Measurements from ENCODE around the gene SLC44A2. TPM values are rescaled to one million over a fixed set of nuclear protein-coding genes. Genes with fewer than 3 reads are reported as not detected.
A peak's percentile ranks its signal among the peaks of the same experiment; 100 is the strongest.

SLC44A2 gene
- total RNA-seq, 1 donor from 2014 or later: 84.8 TPM

DNA sequence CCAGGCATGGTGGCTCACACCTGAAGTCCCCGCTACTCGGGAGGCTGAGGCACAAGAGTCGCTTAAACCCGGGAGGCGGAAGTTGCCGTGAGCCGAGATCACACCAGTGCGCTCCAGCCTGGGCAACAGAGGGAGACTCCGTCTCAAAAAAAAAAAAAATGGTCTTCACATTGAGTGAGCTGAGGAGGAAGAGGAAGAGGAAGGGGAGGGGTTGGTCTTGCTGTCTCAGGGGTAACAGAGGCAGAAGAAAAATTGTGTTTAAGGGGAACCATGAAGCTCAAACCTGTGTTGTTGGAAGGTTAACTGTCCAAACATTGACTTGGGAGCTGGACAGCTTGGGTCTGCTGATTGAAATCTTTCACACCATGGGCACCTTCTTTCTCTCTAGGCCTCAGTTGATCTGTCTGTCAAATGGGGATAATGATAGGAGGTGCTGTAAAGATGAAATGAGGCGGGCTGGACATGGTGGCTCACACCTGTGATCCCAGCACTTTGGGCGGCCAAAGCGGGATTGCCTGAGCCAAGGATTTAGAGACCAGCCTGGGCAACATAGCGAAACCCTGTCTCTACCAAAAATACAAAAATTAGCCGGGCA is 9.8 kb upstream of the SLC44A2 start:
- DNase-seq: no peak

DNA sequence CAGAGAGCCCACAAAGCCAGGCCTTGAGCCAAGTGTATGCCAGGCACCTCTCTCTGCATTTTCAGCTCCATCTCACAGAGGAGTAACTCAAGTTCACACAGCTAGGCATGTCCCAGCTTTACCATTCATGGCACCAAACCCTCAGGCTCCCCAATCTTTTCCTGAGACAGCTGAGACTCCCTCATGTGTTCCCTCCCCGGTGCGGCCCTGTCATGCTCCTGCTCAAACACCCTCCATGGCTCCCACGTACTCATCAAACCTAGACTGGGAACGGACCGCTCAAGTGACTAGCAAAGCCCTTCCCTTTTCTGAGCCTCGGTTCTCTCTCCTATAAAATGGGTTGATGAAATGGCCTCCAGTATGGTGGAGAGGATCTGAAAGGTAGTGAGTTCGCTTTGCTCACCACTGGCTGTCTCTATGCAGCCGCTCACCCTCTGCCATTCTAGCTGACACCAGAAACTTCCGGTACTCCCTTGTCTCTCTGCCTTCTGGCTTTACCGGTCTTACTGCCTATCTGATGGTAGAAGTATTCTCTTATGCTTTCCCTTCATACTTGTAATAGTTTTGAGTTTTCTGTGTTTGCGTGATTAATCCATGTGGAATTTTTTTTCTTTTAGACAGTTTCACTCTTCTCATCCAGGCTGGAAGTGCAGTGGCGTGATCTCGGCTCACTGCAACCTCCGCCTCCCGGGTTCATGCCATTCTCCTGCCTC is 7.8 kb upstream of the SLC44A2 start:
- peak; percentile 41 for DNase-seq

DNA sequence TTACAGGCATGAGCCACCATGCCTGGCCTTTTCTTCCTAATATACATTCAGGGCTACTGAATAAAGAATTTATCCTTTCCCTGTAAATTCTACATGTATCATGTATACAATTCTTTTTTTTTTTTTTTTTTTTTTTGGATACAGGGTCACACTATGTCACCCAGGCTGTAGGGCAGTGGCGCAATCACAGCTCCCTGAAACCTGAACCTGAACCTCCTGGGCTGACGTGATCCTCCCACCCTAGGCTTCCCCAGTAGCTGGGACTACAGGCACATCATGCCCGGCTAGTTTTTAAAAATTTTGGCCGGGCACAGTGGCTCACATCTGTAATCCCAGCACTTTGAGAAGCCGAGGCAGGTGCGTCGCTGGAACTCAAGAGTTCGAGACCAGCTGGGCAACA is 6.5 kb upstream of the SLC44A2 start:
- no peak for DNase-seq

DNA sequence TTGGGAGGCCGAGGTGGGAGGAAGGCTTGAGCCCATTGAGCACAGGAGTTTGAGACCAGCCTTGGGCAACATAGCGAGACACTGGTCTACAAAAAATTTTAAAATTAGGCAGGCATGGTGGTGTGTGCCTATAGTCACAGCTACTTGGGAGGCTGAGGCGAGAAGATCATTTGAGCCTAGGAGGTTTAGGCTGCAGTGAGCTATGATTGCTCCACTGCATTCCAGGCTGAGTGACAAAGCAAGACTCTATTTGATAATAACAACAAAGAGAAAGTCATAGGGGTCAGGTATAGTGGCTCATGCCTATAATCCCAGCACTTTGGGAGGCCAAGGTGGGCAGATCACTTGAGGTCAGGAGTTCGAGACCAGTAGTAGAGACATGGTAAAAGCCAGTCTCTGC is 4.6 kb upstream of the SLC44A2 start:
- no peak for DNase-seq

DNA sequence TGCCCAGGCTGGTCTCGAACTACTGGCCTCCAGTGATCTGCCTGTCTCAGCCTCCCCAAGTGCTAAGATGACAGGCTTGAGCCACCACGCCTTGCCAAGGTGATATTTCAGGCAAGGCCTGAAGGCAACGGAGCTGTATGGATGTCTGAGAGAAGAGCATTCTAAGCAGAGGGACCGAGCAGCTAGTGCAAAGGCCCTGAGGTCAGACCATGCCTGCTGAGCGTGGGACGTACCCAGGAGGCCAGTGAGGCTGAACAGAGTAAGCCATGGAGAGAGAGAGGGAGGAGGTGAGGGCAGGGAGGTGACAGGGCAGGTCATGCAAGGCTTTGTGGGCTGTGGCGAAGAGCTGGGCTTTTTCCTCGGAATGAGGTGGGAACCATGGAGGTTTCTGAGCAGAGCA is 3.4 kb upstream of the SLC44A2 start:
- DNase-seq: no peak

DNA sequence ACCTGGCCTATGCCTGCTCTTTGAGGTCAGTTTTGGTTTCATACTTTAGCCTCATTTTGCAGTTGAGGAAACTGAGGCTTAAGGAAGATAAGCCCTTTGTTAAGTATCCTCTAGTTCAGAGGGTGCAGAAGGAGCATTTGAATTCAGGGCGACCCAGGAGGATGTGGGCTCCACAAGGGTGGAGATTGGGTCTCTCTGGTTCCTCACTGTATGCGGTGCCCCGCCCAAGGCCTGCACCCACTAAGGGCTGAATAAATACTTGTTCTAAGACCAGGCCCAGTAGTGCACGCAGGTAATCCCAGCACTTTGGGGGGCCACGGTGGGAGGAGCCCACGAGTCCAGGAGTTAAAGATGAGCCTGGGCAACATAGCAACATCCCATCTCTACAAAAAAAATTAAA is 768 bp upstream of the SLC44A2 start:
- DNase-seq: no peak

DNA sequence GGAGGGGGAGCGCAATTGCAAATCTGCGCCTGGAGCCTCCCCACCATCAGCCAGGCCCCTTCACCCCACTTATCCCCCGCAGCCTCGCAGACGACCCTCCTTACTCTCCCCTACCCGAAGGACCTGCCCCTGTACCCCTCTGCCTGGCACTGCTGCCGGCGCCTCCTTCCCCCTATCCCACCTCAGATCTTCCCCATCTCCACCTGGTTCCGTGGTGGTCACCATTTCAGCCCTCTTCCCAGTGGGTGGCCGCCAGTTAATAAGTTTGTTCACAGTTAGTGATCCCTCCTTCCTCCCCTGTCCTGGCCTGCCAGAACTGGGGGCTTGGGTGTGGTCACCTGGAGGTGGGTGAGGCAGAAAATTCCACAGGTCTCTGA is 397 bp downstream of the SLC44A2 start:
- no peak for DNase-seq

DNA sequence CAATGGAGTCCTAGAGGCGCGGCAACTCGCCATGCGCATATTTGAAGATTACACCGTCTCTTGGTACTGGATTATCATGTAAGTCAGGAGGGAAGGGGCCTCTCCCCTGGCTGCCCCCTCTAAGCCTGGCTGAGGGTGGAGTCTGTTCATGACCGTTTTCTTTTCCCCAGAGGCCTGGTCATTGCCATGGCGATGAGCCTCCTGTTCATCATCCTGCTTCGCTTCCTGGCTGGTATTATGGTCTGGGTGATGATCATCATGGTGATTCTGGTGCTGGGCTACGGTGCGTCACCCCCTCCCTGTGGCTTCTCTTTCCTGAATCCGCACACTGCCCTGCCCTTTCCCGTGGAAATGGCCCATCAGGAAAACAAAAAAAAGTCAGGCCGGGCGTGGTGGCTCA is 6.5 kb downstream of the SLC44A2 start:
- no peak for DNase-seq

DNA sequence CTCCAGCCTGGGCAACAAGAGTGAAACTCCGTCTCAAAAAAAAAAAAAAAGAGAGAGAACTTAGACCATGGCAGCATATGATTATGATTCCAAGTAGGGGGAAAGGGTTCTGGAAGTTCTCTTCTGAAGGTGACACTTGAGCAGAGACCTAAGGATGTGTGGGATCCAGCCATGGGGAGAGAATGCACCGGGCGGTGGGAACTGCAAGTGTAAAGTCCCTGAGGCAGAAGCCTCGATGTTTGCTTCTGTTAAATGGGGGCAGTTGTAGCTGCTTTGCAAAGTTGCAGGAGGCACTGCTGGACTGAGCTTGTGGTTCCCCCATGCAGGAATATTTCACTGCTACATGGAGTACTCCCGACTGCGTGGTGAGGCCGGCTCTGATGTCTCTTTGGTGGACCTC is 9.1 kb downstream of the SLC44A2 start:
- no peak for DNase-seq

DNA sequence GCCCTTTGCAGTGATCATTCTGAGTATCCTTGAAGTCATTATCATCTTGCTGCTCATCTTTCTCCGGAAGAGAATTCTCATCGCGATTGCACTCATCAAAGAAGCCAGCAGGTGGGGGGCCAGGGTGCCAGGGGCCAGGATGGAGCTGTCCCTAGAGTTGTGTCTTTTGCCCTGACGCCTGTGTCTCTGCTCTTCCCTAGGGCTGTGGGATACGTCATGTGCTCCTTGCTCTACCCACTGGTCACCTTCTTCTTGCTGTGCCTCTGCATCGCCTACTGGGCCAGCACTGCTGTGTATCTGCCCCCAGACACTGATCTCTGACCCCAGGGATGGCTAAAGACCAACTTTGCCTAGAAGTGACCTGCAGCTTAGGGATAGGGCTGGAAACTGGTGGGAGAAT is 9.6 kb downstream of the SLC44A2 start:
- DNase-seq: no peak

DNA sequence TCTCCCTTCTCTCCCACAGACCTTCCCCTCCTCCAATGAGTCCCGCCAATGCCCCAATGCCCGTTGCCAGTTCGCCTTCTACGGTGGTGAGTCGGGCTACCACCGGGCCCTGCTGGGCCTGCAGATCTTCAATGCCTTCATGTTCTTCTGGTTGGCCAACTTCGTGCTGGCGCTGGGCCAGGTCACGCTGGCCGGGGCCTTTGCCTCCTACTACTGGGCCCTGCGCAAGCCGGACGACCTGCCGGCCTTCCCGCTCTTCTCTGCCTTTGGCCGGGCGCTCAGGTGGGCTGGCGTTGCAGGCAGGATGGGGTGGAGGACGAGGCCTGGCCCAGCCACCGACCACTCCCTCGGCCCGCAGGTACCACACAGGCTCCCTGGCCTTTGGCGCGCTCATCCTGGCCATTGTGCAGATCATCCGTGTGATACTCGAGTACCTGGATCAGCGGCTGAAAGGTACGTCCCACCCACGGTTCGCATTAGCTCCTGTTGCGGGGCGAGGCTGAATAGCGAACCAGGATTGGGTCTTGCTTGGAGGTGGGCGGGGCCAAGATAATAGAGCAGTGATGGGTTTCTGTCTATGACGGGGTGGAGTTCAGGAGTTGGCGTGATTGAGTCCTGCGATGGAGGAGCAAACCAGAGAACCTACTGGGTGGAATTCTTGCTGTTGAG is 11.1 kb downstream of the SLC44A2 start:
- no peak for DNase-seq

DNA sequence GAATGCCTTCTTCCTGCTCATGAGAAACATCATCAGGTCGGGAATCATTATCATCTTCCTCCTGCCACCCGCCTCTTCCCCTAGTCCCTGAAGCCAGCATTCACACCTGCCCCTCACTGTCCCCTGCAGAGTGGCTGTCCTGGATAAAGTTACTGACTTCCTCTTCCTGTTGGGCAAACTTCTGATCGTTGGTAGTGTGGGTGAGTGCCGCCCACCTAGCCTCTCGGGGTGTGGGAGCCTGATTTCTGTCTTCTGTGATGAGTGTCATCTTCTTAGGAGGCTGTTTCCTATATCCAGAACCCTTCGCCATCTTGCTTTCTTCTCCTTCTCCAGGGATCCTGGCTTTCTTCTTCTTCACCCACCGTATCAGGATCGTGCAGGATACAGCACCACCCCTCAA is 12.5 kb downstream of the SLC44A2 start:
- no peak for DNase-seq

DNA sequence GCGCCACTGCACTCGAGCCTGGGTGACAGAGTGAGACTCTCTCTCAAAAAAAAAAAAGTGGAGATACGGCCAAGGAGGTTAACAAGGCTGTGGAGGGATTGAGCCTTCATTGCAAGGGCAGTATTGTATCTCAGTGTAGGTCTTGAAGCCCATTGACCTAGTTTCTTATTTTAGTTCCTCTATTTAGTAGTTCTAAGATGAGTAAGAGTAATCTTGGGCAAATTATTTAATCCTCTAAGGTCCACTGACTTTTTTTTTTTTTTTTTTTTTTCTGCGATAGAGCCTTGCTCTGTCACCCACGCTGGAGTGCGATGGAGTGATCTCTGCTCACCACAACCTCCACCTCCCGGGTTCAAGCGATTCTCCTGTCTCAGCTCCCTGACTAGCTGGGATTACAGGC is 14.5 kb downstream of the SLC44A2 start:
- no peak for DNase-seq

DNA sequence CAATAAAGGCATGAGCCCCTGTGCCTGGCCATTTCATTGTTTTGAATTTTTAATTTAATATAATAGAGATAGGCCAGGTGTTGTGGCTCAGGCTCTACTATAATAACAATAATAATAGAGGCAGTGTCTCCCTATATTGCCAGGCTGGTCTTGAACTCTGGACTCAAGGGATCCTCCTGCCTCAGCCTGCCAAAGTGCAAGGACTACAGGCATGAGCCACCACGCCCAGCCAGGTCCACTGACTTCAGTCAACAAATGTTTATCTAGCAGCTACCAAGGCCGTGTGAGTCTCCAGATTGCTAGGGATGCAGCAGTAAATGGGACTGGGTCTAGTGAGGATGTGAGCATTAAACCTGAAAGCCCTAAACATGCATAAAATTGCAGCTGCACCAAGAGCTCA is 15.0 kb downstream of the SLC44A2 start:
- DNase-seq: no peak

DNA sequence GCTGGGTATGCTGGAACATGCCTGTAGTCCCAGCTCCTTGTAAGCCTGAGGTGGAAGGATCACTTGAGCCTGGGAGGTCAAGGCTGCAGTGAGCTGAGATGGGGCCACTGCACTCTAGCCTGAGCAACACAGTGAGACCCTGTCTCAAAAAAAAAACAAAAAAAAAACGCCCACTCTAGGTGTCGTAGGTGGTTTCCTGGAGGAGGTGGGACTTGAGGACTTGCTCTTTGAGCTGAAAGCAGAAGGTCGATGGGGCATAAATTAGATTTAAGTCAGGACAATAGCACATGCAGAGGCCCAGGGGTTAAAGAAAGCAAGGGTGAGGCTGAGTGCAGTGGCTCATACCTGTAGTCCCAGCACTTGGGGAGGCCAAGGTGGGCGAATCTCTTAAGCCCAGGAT is 15.9 kb downstream of the SLC44A2 start:
- no peak for DNase-seq

DNA sequence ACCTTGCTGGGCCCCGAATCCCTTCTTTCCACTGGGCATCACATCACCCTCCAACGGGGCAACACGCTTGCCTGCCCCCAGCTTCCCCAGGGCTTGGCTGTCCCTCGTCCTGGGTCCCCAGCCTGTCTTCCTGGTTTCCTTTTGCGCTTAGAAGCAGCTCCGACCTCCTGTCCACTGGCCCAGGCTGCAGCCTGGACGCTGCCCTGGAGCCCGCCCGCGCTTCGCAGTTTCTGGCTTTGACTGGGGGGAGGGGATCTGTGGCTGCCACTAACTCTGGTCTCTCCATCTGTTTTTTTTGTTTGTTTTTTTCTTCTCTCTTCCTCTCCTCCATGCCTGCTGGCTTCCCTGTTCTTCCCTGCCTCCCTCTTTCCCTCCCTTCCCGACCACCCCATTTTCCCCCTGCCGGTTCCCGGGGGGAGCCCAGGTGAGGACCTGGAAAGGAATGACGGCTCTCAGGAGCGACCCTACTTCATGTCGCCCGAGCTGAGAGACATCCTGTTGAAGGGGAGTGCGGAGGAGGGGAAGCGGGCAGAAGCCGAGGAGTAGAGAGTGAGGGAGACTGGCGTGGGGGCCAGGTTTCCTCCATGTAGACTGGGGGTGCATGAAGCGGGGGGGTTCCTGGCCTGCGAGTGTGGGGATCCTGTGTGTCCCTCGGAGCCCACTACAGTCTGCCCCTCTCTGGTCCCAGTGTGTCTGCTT is 17.3 kb downstream of the SLC44A2 start:
- DNase-seq: no peak

DNA sequence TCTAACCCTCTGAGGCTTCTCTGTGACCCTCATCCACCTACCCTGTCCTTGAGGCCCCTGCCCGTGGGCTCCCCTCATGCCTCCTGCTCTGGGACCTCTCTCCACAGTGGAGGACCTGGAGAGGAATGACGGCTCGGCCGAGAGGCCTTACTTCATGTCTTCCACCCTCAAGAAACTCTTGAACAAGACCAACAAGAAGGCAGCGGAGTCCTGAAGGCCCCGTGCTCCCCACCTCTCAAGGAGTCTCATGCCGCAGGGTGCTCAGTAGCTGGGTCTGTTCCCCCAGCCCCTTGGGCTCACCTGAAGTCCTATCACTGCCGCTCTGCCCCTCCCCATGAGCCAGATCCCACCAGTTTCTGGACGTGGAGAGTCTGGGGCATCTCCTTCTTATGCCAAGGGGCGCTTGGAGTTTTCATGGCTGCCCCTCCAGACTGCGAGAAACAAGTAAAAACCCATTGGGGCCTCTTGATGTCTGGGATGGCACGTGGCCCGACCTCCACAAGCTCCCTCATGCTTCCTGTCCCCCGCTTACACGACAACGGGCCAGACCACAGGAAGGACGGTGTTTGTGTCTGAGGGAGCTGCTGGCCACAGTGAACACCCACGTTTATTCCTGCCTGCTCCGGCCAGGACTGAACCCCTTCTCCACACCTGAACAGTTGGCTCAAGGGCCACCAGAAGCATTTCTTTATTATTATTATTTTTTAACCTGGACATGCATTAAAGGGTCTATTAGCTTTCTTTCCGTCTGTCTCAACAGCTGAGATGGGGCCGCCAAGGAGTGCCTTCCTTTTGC is 18.0 kb downstream of the SLC44A2 start:
- DNase-seq: peak; percentile 49

DNA sequence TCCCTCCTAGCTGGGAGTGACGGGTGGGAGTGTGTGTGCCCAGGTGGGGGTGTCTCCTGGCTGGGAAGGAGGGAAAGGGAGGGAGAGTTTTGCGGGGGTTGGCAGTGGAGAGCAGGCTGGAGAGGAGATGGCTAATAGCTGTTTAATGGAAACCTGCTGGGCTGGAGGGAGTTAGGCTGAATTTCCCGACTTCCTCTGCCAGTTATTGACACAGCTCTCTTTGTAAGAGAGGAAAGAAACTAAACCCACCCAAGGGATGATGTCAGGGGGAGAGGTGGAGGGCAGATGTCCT is 18.6 kb downstream of the SLC44A2 start:
- peak; percentile 86 for DNase-seq

DNA sequence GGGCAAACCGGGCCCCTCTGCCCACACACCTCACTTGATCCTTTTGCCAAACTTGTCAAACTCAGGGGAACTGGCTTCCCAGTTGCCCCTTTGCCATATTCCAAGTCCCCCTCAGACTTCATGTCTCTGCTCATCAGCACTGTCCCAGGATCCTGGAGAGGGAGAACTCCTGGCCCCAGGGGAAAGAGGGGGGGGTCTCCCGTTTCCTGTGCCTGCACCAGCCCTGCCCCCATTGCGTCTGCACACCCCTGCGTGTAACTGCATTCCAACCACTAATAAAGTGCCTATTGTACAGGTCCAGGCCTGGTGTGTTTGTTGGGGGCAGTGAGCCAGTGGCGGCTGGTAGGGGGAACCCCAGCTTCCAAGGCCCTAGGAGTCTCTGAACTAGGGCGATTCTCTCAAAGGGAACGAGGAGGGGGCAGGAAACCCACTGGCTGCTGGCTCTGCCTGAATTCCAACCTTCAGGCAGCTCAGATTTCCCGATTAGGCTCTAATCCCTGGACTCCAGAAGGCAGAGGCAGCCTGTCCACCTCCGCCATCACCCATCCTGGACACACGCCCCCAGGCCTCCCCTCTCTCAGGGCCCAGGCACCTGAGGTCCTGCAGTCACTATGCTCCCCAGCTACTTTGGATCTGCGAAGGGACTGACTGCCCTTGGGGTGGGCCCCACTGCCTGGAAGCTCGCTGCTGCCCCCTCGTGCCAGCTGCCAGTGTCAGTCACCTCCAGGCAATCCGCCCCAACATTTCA is 19.1 kb downstream of the SLC44A2 start:
- peak; percentile 95 for DNase-seq

DNA sequence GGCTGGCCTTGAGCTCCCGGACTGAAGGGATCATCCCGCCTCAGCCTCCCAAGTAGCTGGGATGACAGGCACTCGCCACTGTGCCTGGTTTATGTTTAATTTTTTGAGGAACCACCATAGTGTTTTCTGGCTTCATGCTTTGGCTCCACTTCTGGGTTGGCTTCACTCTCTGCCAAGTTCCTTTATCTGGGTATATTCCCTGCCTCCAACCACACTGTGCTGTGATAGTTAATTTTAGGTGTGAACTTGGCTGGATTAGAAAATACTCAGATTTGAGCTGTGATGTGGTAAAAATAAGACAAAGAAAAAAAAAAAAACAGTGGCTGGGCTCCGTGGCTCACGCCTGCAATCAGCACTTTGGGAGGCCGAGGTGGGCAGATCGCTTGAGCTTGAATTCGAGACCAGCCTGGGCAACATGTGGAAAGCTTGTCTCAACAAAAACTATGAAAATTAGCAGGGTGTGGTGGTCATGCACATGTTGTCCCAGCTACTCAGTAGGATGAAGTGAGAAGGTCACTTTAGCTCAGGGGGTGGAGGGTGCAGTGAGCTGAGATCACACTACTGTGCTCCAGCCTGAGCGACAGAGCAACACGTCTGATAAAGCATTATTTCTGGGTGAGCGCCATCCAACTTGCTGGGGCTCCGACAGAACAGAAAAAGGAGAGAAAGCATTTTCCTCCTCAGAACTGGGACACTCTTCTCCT is 21.3 kb downstream of the SLC44A2 start:
- peak; percentile 40 for DNase-seq

DNA sequence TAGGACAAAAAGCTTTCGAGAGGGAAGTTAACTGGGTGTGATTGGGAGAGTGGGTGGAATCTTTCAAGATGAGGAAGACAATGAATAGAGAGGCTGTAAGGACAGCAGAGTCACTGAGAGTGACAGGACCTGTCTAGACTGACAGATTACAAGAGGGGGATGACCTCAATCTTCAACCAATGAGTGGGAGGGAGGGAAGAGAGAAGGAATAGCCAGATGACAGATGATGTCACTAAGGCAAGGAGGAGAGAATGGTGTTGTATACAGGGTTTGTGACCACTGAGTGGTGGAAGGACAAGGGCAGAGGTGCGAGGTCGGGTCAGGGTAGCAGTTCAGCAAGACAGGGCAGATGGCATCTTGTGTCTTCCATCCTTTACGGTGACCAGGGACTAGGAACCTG is 23.0 kb downstream of the SLC44A2 start:
- DNase-seq: no peak
